HCT116 (cell line): Measurements from ENCODE around the gene KLK6. TPM values are rescaled to one million over a fixed set of nuclear protein-coding genes. Genes with fewer than 3 reads are reported as not detected.

ENCODE experiments used
- ATAC-seq: fragments of 200-7000 bp; cut with Tn5 transposase; 2 replicates; pipeline ENCODE4 v1.9.1; 2020; ENCODE audit warnings: mild to moderate bottlenecking, moderate library complexity
- BruUV-seq: library from RNA; stranded (reverse); fragments of 400-500 nt; replicated peaks from 2 replicates; lab custom pipeline; 2021; lab: Mats Ljungman, UMichigan
- CTCF ChIA-PET: fragments of 300-600 bp; sonication (Branson Sonifier 250); formaldehyde crosslinking; loops from one replicate; lab custom pipeline; 2021; ENCODE audit warnings: antibody characterized with exemption; lab: Charles Lee
- POLR2A ChIA-PET: fragments of 300-600, 350-600 bp; sonication (Branson Sonifier 250); formaldehyde crosslinking; loops from one replicate; lab custom pipeline; 2021; ENCODE audit warnings: antibody characterized with exemption; lab: Charles Lee
- RAD21 ChIA-PET, 2 experiments: fragments of 300-600 bp; sonication (Branson Sonifier 250); formaldehyde crosslinking; loops; one replicate each; lab custom pipeline; 2023; ENCODE audit warnings: low total read pairs in 2 of 2; ENCODE audit not compliant: uncharacterized antibody in 2 of 2, unreplicated experiment in 2 of 2, low non-redundant PET in 1 of 2; lab: Charles Lee
- DNase-seq: peaks from one replicate; pipeline ENCODE4 v3.0.0-alpha.2; 2010; ENCODE audit warnings: low read depth, low spot score
- H2AFZ ChIP-seq: fragments of 200-600 bp; shearing (Covaris generic), sonication (generic); 2 replicates; pipeline ENCODE4 v1.6.1; 2017; ENCODE audit warnings: low read depth, mixed run types, mixed read lengths, antibody characterized with exemption, low read length; ENCODE audit not compliant: poor library complexity, severe bottlenecking
- H3K27ac ChIP-seq: 2 replicates; pipeline ENCODE4 v1.5.1; 2012; ENCODE audit warnings: low read depth, low read length
- H3K27me3 ChIP-seq: fragments of 200-600 bp; sonication (generic); 2 replicates; pipeline ENCODE4 v1.6.1; 2016; ENCODE audit warnings: mixed run types, low read length, mixed read lengths; ENCODE audit not compliant: insufficient read depth
- H3K36me3 ChIP-seq, 2 experiments: fragments of 200-500 bp in 1 of 2; fragments of 200-600 bp in 1 of 2; sonication (Bioruptor generic) in 1 of 2; sonication (generic) in 1 of 2; 2 replicates each; pipeline versions ENCODE4 v1.5.1 to v1.6.1; 2014 to 2016; ENCODE audit warnings: low read length in 2 of 2, inconsistent platforms in 1 of 2, mixed read lengths in 1 of 2, mixed run types in 1 of 2; ENCODE audit not compliant: insufficient read depth in 2 of 2, control insufficient read depth in 1 of 2
- H3K4me1 ChIP-seq, 2 experiments: fragments of 200-600 bp in 1 of 2; sonication (generic) in 1 of 2; 2 replicates each; pipeline versions ENCODE4 v1.5.1 to v1.6.1; 2012 to 2017; ENCODE audit warnings: low read length in 2 of 2, inconsistent platforms in 1 of 2, mild to moderate bottlenecking in 1 of 2, mixed read lengths in 1 of 2, mixed run types in 1 of 2, moderate library complexity in 1 of 2; ENCODE audit not compliant: insufficient read depth in 2 of 2, control insufficient read depth in 1 of 2
- H3K4me2 ChIP-seq: fragments of 200-600 bp; sonication (generic); 2 replicates; pipeline ENCODE4 v1.6.1; 2017; ENCODE audit warnings: mixed run types, low read length, mixed read lengths
- H3K4me3 ChIP-seq, 2 experiments: fragments of 200-600 bp in 1 of 2; sonication (generic) in 1 of 2; replicated peaks in 1 of 2; 2 replicates each; pipeline ENCODE4 v1.5.1; 2011 to 2016; ENCODE audit warnings: low read length in 2 of 2, control low read depth in 1 of 2, low read depth in 1 of 2, mild to moderate bottlenecking in 1 of 2, mixed read lengths in 1 of 2, mixed run types in 1 of 2
- H3K79me2 ChIP-seq: fragments of 200-600 bp; sonication (generic); 2 replicates; pipeline ENCODE4 v1.6.1; 2017; ENCODE audit warnings: mild to moderate bottlenecking, mixed run types, low read length, moderate library complexity, mixed read lengths; ENCODE audit not compliant: insufficient read depth
- H3K9ac ChIP-seq: fragments of 200-600 bp; sonication (generic); 2 replicates; pipeline ENCODE4 v1.6.1; 2016; ENCODE audit warnings: low read length, mixed read lengths
- H3K9me2 ChIP-seq: fragments of 200-600 bp; sonication (generic), shearing (Covaris generic); 2 replicates; pipeline ENCODE4 v1.6.1; 2017; ENCODE audit warnings: mixed run types, mild to moderate bottlenecking, moderate library complexity; ENCODE audit not compliant: insufficient read depth
- H3K9me3 ChIP-seq, 2 experiments: fragments of 200-500 bp in 1 of 2; fragments of 200-600 bp in 1 of 2; sonication (Bioruptor generic) in 1 of 2; sonication (generic) in 1 of 2; 2 replicates each; pipeline ENCODE4 v1.6.1; 2014 to 2017; ENCODE audit warnings: low read length in 2 of 2, mixed read lengths in 2 of 2, inconsistent platforms in 1 of 2, low read depth in 1 of 2, mild to moderate bottlenecking in 1 of 2, mixed run types in 1 of 2, moderate library complexity in 1 of 2; ENCODE audit not compliant: control insufficient read depth in 1 of 2, insufficient read depth in 1 of 2
- H4K20me1 ChIP-seq: fragments of 200-600 bp; sonication (generic), shearing (Covaris generic); 2 replicates; pipeline ENCODE4 v1.6.1; 2017; ENCODE audit warnings: mixed run types, mild to moderate bottlenecking, moderate library complexity; ENCODE audit not compliant: insufficient read depth
- ATF3 ChIP-seq: IDR thresholded peaks from 2 replicates; pipeline ENCODE4 v1.6.1; 2012
- CBX3 ChIP-seq: IDR thresholded peaks from 2 replicates; pipeline ENCODE4 v1.6.1; 2012; ENCODE audit warnings: low read depth
- CEBPB ChIP-seq: IDR thresholded peaks from 2 replicates; pipeline ENCODE4 v1.6.1; 2012; ENCODE audit warnings: low read depth
- EGR1 ChIP-seq: IDR thresholded peaks from 2 replicates; pipeline ENCODE4 v1.6.1; 2012; ENCODE audit warnings: low read depth
- EZH2 ChIP-seq: fragments of 200-600 bp; sonication (generic); IDR thresholded peaks from 2 replicates; pipeline ENCODE4 v1.6.1; 2017; ENCODE audit warnings: antibody characterized with exemption, mixed run types
- EZH2phosphoT487 ChIP-seq: fragments of 200-600 bp; IDR thresholded peaks from 2 replicates; pipeline ENCODE4 v1.6.1; 2018; ENCODE audit warnings: antibody characterized with exemption, borderline replicate concordance
- FOSL1 ChIP-seq: IDR thresholded peaks from 2 replicates; pipeline ENCODE4 v1.6.1; 2012; ENCODE audit warnings: low read depth
- JUND ChIP-seq: IDR thresholded peaks from 2 replicates; pipeline ENCODE4 v1.6.1; 2012
- MAX ChIP-seq: IDR thresholded peaks from 2 replicates; pipeline ENCODE4 v1.6.1; 2012
- POLR2A ChIP-seq: IDR thresholded peaks from 2 replicates; pipeline ENCODE4 v1.7.0; 2011; ENCODE audit warnings: borderline replicate concordance; ENCODE audit not compliant: insufficient read depth, insufficient read length; ENCODE audit errors: extremely low read depth
- RAD21 ChIP-seq: IDR thresholded peaks from 2 replicates; pipeline ENCODE4 v1.6.1; 2012; ENCODE audit warnings: low read depth, mild to moderate bottlenecking
- REST ChIP-seq: IDR thresholded peaks from 2 replicates; pipeline ENCODE4 v1.6.1; 2012; ENCODE audit warnings: low read depth
- SIN3A ChIP-seq: IDR thresholded peaks from 2 replicates; pipeline ENCODE4 v1.6.1; 2012; ENCODE audit warnings: low read depth
- SP1 ChIP-seq: IDR thresholded peaks from 2 replicates; pipeline ENCODE4 v1.6.1; 2012; ENCODE audit warnings: low read depth
- TCF7L2 ChIP-seq: IDR thresholded peaks from 2 replicates; pipeline ENCODE4 v1.7.0; 2011; ENCODE audit warnings: borderline replicate concordance, inconsistent platforms; ENCODE audit not compliant: insufficient read depth, insufficient read length; ENCODE audit errors: extremely low read depth
- YY1 ChIP-seq: IDR thresholded peaks from 2 replicates; pipeline ENCODE4 v1.6.1; 2011; ENCODE audit warnings: low read length, low read depth, moderate library complexity, mild to moderate bottlenecking; ENCODE audit not compliant: insufficient replicate concordance; ENCODE audit errors: extremely low read depth
- ZBTB33 ChIP-seq: IDR thresholded peaks from 2 replicates; pipeline ENCODE4 v1.6.1; 2011; ENCODE audit warnings: mild to moderate bottlenecking, low read length, moderate library complexity; ENCODE audit not compliant: insufficient replicate concordance; ENCODE audit errors: extremely low read depth
- ZFX ChIP-seq: fragments of 450-650 bp; IDR thresholded peaks from 2 replicates; pipeline ENCODE4 v1.6.1; 2017
- ZNF274 ChIP-seq: fragments of 200-500 bp; sonication (Bioruptor generic); IDR thresholded peaks from 2 replicates; pipeline ENCODE4 v1.6.1; 2014; ENCODE audit warnings: mild to moderate bottlenecking, low read depth, low read length, inconsistent platforms
- intact Hi-C: fragments of 100-400 bp; cut with micrococcal nuclease; formaldehyde crosslinking; loops from 2 replicates; pipeline ENCODE4 v1.10.0; 2022
- total RNA-seq: library from RNA; stranded (reverse); gene quantifications from one replicate; pipeline ENCODE4 v1.2.1, GENCODE V29; 2021; ENCODE audit not compliant: unreplicated experiment

The KLK6 gene
- total RNA-seq, 1 experiment from 2014 or later: 40.5 TPM

- TF ChIP-seq RAD21: no peak
- TF ChIP-seq ZNF274: no peak
- TF ChIP-seq SP1: 0 out of 2 replicates have a peak, but pooled peaks have one; percentile 26
- no peak for TF ChIP-seq YY1
- TF ChIP-seq CEBPB: no peak
- no peak for TF ChIP-seq ZFX
- no peak for TF ChIP-seq TCF7L2
- no peak for TF ChIP-seq MAX
- no peak for TF ChIP-seq EZH2phosphoT487
- no peak for TF ChIP-seq EGR1
- TF ChIP-seq EZH2: no peak
- TF ChIP-seq JUND: 0 out of 2 replicates have a peak, but pooled peaks have one; percentile 9
- TF ChIP-seq SIN3A: no peak
- TF ChIP-seq, all 23 proteins: peak for 3
These were observed 8.2 kb upstream of the KLK6 start (continued) for GRCh38 chr19:50977626-50978025.

GRCh38 chr19:50975766-50976165 lies 6.4 kb upstream of the KLK6 start:
- H2AFZ ChIP-seq: no peak overlapping the region
- ATAC-seq (peak; percentile 96), DNase-seq (peak; percentile 94)
- intact Hi-C loops: no loop called here
- peak overlapping the region in 1 of 2 experiments; percentile 12; a peak in 3 of 4 replicates for H3K4me3 ChIP-seq
- H3K9ac ChIP-seq: peak overlapping the region; percentile 37; the same call in 1 of the 2 replicates
- H3K27me3 ChIP-seq: no peaks in the 10 kb centered on the region
- H3K9me3 ChIP-seq: no peaks in the 10 kb centered on the region
- ChIA-PET RAD21 (no interaction called here), POLR2A (no interaction called here), CTCF (no interaction called here)
- H3K4me2 ChIP-seq: peak overlapping the region; percentile 63
- no peaks in the 10 kb centered on the region for H3K79me2 ChIP-seq
- no peaks in the 10 kb centered on the region for H3K36me3 ChIP-seq
- peak overlapping the region; percentile 53 for H3K27ac ChIP-seq
- H4K20me1 ChIP-seq: no peaks in the 10 kb centered on the region
- H3K9me2 ChIP-seq: no peaks in the 10 kb centered on the region
- no TSS peak for BruUV-seq
- H3K4me1 ChIP-seq: peaks cover 36 to 82% of the 10 kb centered on the region in 2 experiments
- no peak for TF ChIP-seq ZNF274
- TF ChIP-seq ATF3: no peak
- TF ChIP-seq MAX: peak; percentile 84
- TF ChIP-seq FOSL1: peak; percentile 59
- TF ChIP-seq YY1: peak; percentile 28
- no peak for TF ChIP-seq REST
- no peak for TF ChIP-seq ZBTB33
- TF ChIP-seq CBX3: peak; percentile 96; the same call in 1 of the 2 replicates
- TF ChIP-seq POLR2A: no peak
